ENCODE measurements around the gene MAPK14. TPM values are rescaled to one million over a fixed set of nuclear protein-coding genes. Genes with fewer than 3 reads are reported as not detected.

MAPK14 gene
- total and polyA plus RNA-seq, 10 of the 15 experiments (the other 5 are each of a cell fraction or from before 2014, with no cell fraction given): 12.5 to 59.5 (median 43.0) TPM

GRCh38 chr6:36028877-36029324, 1.3 kb downstream of the MAPK14 start (continued):
- no peak for TF ChIP-seq E4F1 (IDR thresholded peaks at IDR 0.05; ENCODE audit: borderline replicate concordance, partially characterized antibody)
- no peak for TF ChIP-seq ZZZ3 (IDR thresholded peaks at IDR 0.05; ENCODE audit: control insufficient read depth, insufficient read length, low read depth)

- no TSS peak for BruUV-seq (replicated peaks)
- FAIRE-seq: no peak
- ATAC-seq: no peak
- H3K9ac ChIP-seq (ENCODE audit: control insufficient read depth, insufficient read depth, low read length): peak overlapping the region; percentile 91
- SMC1A ChIA-PET (ENCODE audit: uncharacterized antibody, unreplicated experiment): interaction anchor here (0.6 to 6.8 kb wide), 27 partner anchors 9 to 333 kb away, joined by 3 to 167 read pairs (median 5); no protein-coding TSS in a partner anchor
- H2AFZ ChIP-seq (ENCODE audit: control insufficient read depth, low read depth, low read length): no peak overlapping the region
- intact Hi-C loops (cut with micrococcal nuclease; ENCODE audit: unreplicated experiment) (loop anchor here (5.0 kb wide), 1 partner anchor 273 kb away; no protein-coding TSS in a partner anchor), in situ Hi-C loops (cut with MboI) (loop anchor here (5.0 kb wide), 1 partner anchor 68 kb away; no protein-coding TSS in a partner anchor)
- H3K79me2 ChIP-seq (ENCODE audit: control insufficient read depth, insufficient read depth, low read length): peaks cover 69% of the 10 kb centered on the region
- RAD21 ChIA-PET (ENCODE audit: unreplicated experiment): interaction anchor here (0.7 to 6.8 kb wide), 17 partner anchors 9 to 330 kb away, joined by 3 to 140 read pairs (median 6); no protein-coding TSS in a partner anchor
- DNase-seq (ENCODE audit: low read depth, low spot score): no peak
- CTCF ChIA-PET: interaction anchor here (0.7 to 6.6 kb wide), 14 partner anchors 13 to 330 kb away, joined by 3 to 165 read pairs (median 5); partner anchors contain the start of gene BRPF3
- H3K4me1 ChIP-seq (ENCODE audit: control insufficient read depth, insufficient read depth, low read length): peaks cover under 1% of the 10 kb centered on the region
- H4K20me1 ChIP-seq (ENCODE audit: control insufficient read depth, insufficient read depth): no peaks in the 10 kb centered on the region
- no peaks in the 10 kb centered on the region for H3K9me3 ChIP-seq (replicated peaks; ENCODE audit: control insufficient read depth, insufficient read depth, low read length)
- peak overlapping the region; percentile 87 for H3K4me3 ChIP-seq
- peak overlapping the region; percentile 80 for H3K4me2 ChIP-seq (ENCODE audit: control insufficient read depth, insufficient read depth)
- POLR2A ChIA-PET: interaction anchor here (0.6 to 4.0 kb wide), 15 partner anchors 9 to 330 kb away, joined by 3 to 30 read pairs (median 5); no protein-coding TSS in a partner anchor
- WGBS (ENCODE audit: insufficient coverage, insufficient replicate concordance, low lambda C conversion rate, missing lambda C conversion rate): 30% methylated on average over 6 of the region's 6 CpGs
- peak overlapping the region; percentile 84; the same call in 1 of the 2 replicates for H3K27ac ChIP-seq (ENCODE audit: control insufficient read depth, insufficient read depth)
- H3K27me3 ChIP-seq (replicated peaks in 1 of 2; ENCODE audit: control insufficient read depth in 2 of 2, insufficient read depth in 2 of 2, low read length in 1 of 2): no peaks in the 10 kb centered on the region; a peak in 1 of 4 replicates
- H3K36me3 ChIP-seq (ENCODE audit: control insufficient read depth in 2 of 2, insufficient read depth in 2 of 2, low read length in 1 of 2): no peaks in the 10 kb centered on the region
- TF ChIP-seq ESRRA (IDR thresholded peaks at IDR 0.05; ENCODE audit: low read length) (no peak), SIN3A (IDR thresholded peaks at IDR 0.05; ENCODE audit: low read depth, low read length) (no peak), KDM1A (IDR thresholded peaks at IDR 0.05; ENCODE audit: borderline replicate concordance) (no peak), MTA3 (IDR thresholded peaks at IDR 0.05; ENCODE audit: borderline replicate concordance, low read length) (no peak), CBX5 (IDR thresholded peaks at IDR 0.05; ENCODE audit: low read depth) (no peak), SP1 (IDR thresholded peaks at IDR 0.05; ENCODE audit: low read depth, low read length) (no peak), ATF2 (IDR thresholded peaks at IDR 0.05; ENCODE audit: low read length) (no peak), EP300 (IDR thresholded peaks at IDR 0.05; ENCODE audit: borderline replicate concordance in 1 of 2, control insufficient read depth in 1 of 2, low read depth in 2 of 2, low read length in 2 of 2) (no peak), NFIC (IDR thresholded peaks at IDR 0.05; ENCODE audit: low read depth, low read length) (no peak), ZNF687 (IDR thresholded peaks at IDR 0.05) (no peak), CBFB (IDR thresholded peaks at IDR 0.05; ENCODE audit: low read depth) (no peak)
These were observed 1.9 kb downstream of the MAPK14 start for GRCh38 chr6:36029464-36029863.
